H4 (cell line): ENCODE measurements around the gene SYTL1. TPM values are rescaled to one million over a fixed set of nuclear protein-coding genes. Genes with fewer than 3 reads are reported as not detected.
A peak's percentile ranks its signal among the peaks of the same experiment; 100 is the strongest.

Experiments used
- DNase-seq: peaks from one replicate; pipeline ENCODE4 v3.0.0-alpha.2; 2015; ENCODE audit warnings: low spot score
- total RNA-seq: library from RNA; depleted of rRNA; stranded (reverse); fragments of >200 nt; shearing (Covaris generic); gene quantifications from 2 replicates; pipeline ENCODE4 v1.2.3, GENCODE V29; 2014

The SYTL1 gene
- total RNA-seq, 1 experiment from 2014 or later: 1.0 TPM

- no peak for DNase-seq
These were observed 23.7 kb upstream of the SYTL1 start for GRCh38 chr1:27318136-27318535.

- DNase-seq: no peak
These were observed 23.2 kb upstream of the SYTL1 start for GRCh38 chr1:27318596-27318995.

- peak; percentile 95 for DNase-seq
These were observed 19.8 kb upstream of the SYTL1 start, which contains the start of gene TMEM222 for GRCh38 chr1:27321813-27322568. TMEM222 (plus strand) TSS chr1:27322163; CDS start chr1:27322198, 35 bp downstream.

GRCh38 chr1:27322569-27323240 is 19.1 kb upstream of the SYTL1 start:
- DNase-seq: no peak

- DNase-seq: no peak
These were observed 16.5 kb upstream of the SYTL1 start for GRCh38 chr1:27325286-27325685.

GRCh38 chr1:27327964-27328363 is 13.9 kb upstream of the SYTL1 start:
- DNase-seq: no peak

GRCh38 chr1:27330786-27331185 is 11.0 kb upstream of the SYTL1 start:
- no peak for DNase-seq

- DNase-seq: no peak
These were observed 10.4 kb upstream of the SYTL1 start for GRCh38 chr1:27331426-27331825.

- no peak for DNase-seq
These were observed 9.9 kb upstream of the SYTL1 start for GRCh38 chr1:27331922-27332321.

GRCh38 chr1:27332536-27333281 is 9.1 kb upstream of the SYTL1 start:
- DNase-seq: no peak

GRCh38 chr1:27333717-27334279 is 8.0 kb upstream of the SYTL1 start:
- DNase-seq: no peak

GRCh38 chr1:27335506-27336422 is 6.1 kb upstream of the SYTL1 start:
- no peak for DNase-seq

GRCh38 chr1:27336756-27337155 is 5.1 kb upstream of the SYTL1 start:
- DNase-seq: no peak

GRCh38 chr1:27338751-27339150 is 3.1 kb upstream of the SYTL1 start:
- no peak for DNase-seq

GRCh38 chr1:27339213-27339612 is 2.6 kb upstream of the SYTL1 start:
- no peak for DNase-seq

- DNase-seq: no peak
These were observed 562 bp downstream of the SYTL1 start for GRCh38 chr1:27342391-27342777.

GRCh38 chr1:27342778-27343638 is 1.2 kb downstream of the SYTL1 start:
- DNase-seq: no peak

- no peak for DNase-seq
These were observed 1.8 kb downstream of the SYTL1 start for GRCh38 chr1:27343639-27344025.

GRCh38 chr1:27345272-27345671 is 3.5 kb downstream of the SYTL1 start:
- DNase-seq: no peak

- DNase-seq: no peak
These were observed 4.5 kb downstream of the SYTL1 start for GRCh38 chr1:27346357-27346756.
